Breast epithelium (tissue), 3 donors: ENCODE data around the gene L3MBTL2.

ENCODE experiments used
- CTCF ChIP-seq, 3 donors: fragments of 450-650 bp; IDR thresholded peaks; one replicate each; pipeline ENCODE4 v1.5.1; 2016 to 2017; ENCODE audit warnings: antibody characterized with exemption in 3 of 3, mild to moderate bottlenecking in 3 of 3, moderate library complexity in 3 of 3
- POLR2A ChIP-seq: fragments of 450-650 bp; IDR thresholded peaks from one replicate; pipeline ENCODE4 v1.6.1; 2016; ENCODE audit warnings: antibody characterized with exemption, mild to moderate bottlenecking, moderate library complexity
- POLR2AphosphoS5 ChIP-seq, 3 donors: sonication (generic); formaldehyde crosslinking; IDR thresholded peaks; one replicate each; pipeline ENCODE4 v1.6.1; 2017; ENCODE audit warnings: antibody characterized with exemption in 3 of 3

- TF ChIP-seq CTCF (IDR thresholded peaks at IDR 0.05) (no peak), POLR2AphosphoS5 (IDR thresholded peaks at IDR 0.05) (no peak), POLR2A (no peak)
Observed at GRCh38 chr22:41178425-41178975, 26.6 kb upstream of the L3MBTL2 start.
